ENCODE data around the gene CADM2.
"Not testable (repeated sequence)": the region's sequence is repeated elsewhere in the genome, so short reads cannot be mapped to it uniquely, and the experiment has no call there.

Gene CADM2

DNA sequence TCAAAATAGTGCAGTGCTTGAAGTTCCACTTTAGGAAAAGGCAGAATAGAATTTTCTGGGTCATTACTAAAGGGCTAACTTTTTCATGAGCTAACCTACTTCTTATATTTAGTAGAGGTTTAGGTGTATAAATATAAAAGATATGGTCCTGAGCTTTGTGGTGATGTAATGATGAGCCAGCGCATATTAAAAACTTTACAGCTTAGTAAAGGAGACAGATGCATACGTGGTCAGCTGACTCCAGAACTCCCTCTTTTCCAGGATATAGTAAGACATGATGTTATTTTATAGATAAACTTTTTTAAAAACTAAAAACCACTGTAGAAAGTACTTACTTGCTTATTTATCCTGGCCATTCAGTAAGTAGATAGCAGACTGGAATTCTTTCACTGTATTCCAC lies 895.0 kb downstream of the CADM2 start:
- no peak for DNase-seq (ENCODE audit: low read depth, low spot score)
- no peak overlapping the region for H3K27ac ChIP-seq

DNA sequence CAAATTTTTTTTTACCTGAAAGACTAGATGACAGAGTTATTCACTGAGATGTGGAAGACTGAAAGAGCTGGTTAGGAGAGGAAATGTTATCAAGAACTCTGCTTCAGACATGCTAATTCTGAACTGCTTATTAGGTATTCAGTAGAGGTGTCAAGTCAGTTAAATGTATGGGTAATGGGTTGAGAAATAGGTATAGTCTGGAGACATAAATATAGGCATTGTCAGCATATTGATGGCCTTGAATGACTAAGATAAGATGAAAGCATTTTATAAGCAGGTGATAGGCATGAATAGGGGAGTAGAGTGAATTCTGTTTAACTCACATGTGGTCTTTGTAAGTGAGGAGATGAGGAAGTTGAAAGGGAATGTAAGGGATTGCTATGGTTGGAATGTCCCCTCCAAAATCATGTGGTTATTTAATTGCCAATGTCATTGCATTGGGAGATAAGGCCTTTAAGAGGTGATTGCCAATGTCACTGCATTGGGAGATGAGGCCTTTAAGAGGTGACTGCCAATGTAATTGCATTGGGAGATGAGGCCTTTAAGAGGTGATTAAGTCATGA lies 904.2 kb downstream of the CADM2 start:
- H3K27ac ChIP-seq, result no peak overlapping the region
- DNase-seq (ENCODE audit: low read depth, low spot score), result no peak

DNA sequence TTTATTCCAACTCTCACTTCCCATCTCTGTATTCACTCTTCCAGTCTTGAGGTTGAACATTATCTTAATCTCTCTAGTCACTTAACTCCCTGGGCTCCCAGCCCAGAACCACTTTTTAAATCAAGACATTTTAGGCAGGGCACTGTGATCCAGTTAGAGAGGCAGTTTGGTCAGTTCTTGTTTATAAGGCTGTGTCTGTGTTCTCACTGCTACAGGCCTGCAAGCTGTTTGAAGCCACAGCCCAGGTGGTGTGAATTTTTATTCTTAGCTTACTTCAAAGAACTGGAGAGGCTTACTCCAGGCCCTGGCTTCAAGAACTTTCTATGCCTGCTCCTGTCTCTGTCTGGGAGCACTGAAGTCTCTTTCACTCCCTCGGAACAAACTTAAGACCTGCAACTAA lies 906.1 kb downstream of the CADM2 start:
- no peak for DNase-seq (ENCODE audit: low read depth, low spot score)
- H3K27ac ChIP-seq, result no peak overlapping the region

DNA sequence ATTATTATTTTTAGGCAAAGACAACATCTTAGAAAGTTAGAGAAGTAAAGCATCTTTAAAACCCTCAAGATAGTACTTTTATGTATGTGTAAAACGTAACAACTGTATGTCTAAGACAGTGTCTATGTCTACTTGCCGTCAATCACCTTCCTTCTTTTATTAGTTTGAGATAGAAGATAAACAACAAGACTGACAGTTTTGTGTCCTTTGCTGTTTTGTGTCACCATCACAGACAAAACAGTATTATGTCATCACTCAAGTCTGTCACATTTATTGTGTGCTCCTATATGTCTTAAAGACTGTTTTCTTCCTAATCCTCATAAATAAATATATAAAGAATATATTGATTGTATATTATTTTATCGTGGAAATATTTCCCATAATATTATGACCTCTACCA lies 908.3 kb downstream of the CADM2 start:
- no peak for DNase-seq (ENCODE audit: low read depth, low spot score)
- no peak overlapping the region for H3K27ac ChIP-seq

DNA sequence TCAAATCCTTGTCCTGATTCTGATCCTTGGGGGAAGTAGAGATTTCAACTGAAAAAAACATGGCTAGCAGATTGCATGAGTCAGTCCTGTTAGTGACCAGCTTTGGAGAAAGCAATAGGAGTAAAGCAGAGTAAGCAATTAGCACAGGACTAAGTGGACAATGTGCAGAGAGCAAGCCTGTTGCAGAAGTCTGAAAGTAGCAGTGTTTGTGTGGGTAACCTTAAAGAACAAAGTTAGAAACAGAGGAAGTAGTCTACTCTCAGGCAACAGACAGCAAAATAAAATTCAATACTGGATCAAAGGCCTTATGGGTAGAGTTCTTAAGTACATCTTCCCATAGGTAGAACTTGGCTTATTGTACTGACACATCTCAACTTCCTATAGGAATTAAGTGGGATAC lies 916.8 kb downstream of the CADM2 start:
- no peak overlapping the region for H3K27ac ChIP-seq
- DNase-seq (ENCODE audit: low read depth, low spot score), result no peak

DNA sequence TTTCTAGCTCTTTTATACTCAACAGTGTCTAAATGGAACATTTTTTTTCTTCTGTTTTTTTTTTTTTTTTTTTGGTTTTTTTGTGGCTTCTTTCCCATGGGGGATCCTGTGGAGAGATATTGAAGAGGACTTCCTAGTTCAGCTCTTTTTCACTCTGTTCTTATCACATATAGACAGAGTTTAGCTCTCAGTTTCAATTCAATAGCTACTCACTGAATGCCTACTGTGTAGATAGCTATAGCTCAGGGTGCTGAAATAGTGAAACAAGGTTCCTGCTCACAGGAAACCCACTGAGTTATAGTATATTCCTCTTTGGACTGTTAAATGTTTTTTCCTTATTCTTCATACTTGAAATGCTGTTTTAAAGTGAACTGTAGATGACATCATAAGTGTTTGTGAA lies 918.8 kb downstream of the CADM2 start:
- DNase-seq (ENCODE audit: low read depth, low spot score), result no peak
- H3K27ac ChIP-seq, result no peak overlapping the region

DNA sequence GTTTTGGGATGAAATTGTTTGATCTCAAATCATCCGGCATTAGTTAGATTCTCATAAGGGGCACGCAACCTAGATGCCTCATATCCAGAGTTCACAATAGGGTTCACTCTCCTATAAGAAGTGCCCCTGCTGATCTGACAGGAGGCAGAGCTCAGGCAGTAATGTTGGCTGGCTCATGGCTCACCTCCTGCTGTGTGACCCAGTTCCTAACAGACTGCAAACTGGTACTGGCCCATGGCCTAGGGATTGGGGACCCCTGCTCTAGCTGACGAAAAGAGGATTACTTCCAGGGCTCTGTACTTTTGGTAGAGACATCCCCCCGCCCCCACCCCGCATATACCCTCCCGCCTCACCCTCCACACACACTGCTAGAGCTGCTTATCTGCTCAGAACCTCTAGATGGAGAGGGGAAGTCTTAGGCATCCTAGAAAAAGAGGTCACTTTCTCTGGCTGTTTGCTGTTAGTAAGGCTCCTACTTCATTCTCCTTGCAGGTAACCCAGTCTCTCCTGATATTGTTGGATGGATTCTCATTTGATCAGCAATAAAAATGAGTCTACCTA lies 923.1 kb downstream of the CADM2 start:
- DNase-seq (ENCODE audit: low read depth, low spot score), result no peak
- no peak overlapping the region for H3K27ac ChIP-seq

DNA sequence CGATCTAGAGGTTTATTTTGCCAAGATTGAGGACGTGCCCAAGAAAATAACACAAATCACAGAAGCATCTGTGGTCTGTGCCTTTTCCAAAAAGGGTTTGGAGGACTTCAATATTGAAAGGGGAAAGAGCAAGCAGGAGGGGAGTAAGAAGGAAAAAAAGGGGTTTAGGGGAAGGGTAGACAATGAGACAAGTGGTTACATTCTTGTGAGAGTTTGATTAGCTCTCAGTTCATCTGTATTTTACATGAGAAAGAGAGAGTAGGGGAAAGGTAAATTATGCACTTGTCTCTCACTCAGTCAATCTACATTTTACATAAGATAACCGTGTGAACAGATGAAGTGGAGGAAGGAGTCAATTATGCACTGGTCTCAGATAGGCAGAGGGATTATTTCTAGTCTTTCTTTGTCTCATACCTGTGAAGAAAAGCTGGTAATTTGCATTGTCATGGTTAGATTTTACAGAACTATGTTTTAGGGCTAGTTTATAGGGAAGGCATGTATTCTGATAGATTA lies 931.3 kb downstream of the CADM2 start:
- no peak for DNase-seq (ENCODE audit: low read depth, low spot score)

DNA sequence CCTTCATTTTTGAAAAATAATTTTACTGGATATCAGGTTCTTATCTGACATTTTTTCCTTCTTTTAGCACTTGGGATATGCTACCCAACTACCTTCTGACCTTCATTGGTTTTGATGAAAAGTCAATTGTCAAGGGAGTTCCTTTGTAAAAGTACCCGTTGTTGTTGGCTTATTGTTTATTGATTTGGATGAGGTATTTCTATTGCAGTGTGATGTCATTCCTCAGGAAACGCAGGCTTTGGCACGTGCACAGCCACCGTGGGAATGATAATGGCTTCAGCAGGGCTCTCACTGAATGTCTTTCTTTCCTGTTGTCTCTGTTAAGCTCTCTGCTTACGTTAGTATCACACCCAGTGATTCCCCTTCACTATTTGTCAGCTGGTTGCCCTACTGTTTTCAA lies 944.6 kb downstream of the CADM2 start:
- DNase-seq (ENCODE audit: low read depth, low spot score), result no peak
- no peak overlapping the region for H3K27ac ChIP-seq

More for the DNA sequence above, 931.3 kb downstream of the CADM2 start:
- no peak overlapping the region for H3K27ac ChIP-seq

DNA sequence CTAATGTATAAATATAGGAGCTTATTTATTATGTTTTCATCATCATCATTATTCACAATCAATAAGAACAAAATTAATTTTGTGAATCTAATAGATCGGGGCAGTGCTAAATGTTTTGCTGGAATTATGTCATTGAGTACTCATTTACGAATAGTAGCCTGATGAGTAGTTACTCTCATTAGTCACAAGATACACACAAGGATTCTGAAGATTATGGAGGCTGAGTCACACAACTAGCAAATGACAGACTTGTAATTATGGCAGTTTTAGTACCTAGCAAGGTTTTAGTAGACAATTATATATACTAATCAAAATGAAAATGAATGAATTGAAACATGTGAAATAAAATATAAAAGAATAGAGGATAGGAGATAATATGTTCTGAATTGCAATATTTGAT lies 954.2 kb downstream of the CADM2 start:
- DNase-seq (ENCODE audit: low read depth, low spot score), result no peak
- H3K27ac ChIP-seq, result no peak overlapping the region

DNA sequence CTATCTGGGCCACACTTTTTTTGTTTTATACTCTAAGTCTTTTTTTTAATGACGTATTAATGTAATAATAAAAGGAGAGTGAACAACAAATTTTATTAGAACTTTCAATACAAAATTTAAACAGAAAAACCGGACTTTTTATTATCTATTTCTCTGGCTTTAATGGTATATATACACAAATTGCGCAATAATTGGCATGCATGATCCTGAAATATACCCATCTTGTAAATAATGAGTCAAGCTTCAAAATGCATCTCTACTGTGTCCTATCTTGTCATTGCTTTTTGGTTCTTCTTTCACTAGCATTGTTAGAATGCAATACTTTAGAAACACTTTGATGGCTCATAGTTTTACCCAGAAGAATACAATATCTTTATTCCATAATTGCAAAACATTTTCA lies 963.6 kb downstream of the CADM2 start:
- no peak overlapping the region for H3K27ac ChIP-seq

DNA sequence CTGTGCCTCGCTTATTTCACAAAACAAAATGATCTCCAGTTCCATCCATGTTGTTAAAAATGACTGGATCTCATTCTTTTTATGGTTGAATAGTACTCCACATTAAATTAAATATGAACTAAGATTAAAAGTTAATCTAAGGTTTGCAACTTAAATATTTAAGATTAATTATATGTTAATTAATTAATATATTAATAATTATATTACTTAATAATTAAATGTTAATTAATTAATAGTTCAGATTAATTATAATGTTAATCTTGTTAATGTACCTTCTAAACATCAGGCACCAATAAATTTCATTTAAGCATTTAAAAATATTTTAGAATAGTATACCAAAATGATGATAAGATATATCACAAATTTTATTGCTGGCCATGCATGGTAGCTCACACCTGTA lies 971.9 kb downstream of the CADM2 start:
- no peak overlapping the region for H3K27ac ChIP-seq
- DNase-seq (ENCODE audit: low read depth, low spot score), result no peak

More for the DNA sequence above, 963.6 kb downstream of the CADM2 start:
- no peak for DNase-seq (ENCODE audit: low read depth, low spot score)

DNA sequence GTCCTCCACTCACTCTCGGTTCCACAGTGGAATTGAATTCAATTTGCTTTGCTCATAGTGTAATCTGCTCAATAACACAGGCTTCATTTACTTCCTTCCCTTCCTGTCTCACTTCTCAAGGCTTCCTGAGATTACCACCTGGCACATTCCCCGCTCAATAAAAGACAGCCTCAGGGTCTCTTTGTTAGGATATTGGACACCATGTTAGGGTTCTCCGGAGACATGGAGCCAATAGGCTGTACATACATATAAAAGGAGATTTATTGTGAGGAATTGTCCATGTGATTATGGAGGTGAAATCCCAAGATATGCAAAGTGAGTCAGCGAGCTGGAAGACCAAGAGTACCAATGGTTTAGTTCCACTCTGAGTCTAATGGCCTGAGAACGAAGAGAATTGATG lies 974.5 kb downstream of the CADM2 start:
- H3K27ac ChIP-seq, result no peak overlapping the region
- no peak for DNase-seq (ENCODE audit: low read depth, low spot score)

DNA sequence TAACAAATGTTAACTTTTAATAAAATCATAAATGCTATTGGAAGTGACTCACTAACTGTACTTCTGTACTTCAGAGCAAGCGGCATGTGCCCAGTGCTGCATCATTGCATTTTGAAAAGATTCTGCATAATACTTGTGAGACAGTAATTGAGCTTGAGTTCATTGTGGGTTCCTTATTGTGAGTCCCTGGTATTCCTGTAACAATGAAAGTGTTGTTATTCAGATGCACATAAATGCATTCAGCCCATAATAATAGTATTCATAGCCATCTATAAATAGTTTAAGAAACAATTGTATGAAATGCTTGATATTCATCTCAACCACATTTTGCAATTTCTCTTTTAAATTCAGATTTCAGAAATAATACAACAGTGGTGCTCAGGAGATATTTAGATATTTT lies 976.4 kb downstream of the CADM2 start:
- no peak for DNase-seq (ENCODE audit: low read depth, low spot score)
- H3K27ac ChIP-seq, result no peak overlapping the region

DNA sequence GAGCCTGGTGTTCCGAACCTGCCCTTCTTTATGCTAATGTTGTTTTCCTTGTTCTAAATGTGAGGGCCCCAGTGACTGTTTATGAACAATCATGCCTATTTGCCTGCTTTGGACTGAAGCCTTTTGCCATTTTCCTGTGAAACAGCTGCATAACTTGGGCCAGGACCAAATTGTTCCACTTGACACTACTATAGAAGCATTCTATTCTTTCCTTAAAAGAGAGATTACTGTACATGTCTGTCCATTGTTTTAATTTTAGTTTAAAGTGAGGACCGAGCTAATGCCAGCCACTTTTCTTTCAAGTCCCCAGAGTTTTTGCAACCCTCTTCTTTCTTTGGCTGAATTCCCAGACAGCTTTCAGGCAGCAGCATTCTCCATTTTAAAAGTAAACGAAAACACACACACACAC lies 980.3 kb downstream of the CADM2 start:
- H3K27ac ChIP-seq, result no peak overlapping the region
- no peak for DNase-seq (ENCODE audit: low read depth, low spot score)

DNA sequence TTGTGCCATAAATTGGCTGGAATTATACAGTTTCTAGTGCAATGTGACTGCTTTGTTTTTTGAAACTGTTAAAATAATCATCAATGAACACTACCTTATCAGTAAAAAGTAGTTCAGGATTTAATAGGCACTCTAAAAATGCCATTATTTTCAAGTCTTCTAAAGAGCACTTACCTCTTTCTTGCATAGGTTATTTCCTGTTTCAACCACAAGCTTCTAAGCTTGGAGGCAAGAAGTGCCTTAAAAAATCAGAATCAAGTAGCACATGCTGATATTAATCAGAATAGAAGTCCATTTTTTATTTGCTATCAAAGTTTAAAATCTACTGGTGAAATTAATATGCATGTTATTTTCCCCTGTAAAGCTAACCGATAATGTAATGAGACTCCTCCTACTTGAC lies 991.6 kb downstream of the CADM2 start:
- no peak overlapping the region for H3K27ac ChIP-seq
- no peak for DNase-seq (ENCODE audit: low read depth, low spot score)

DNA sequence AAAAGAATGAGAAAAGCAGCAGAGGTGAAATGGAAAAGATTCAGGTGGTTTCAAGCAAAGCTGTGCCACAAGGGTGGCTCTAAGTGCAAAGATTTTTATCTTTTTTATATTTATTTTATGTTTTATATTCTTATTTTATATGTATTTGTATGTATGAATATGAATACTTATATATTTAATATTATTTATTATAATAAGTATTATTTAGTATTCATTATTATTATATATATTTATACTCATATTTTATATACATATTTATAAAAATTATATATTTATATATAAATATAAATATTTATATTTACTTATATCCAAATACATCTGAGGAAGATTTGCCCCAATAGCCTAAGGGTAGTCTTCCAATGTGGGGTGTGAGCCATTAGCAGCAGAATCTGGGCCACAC lies 1002.0 kb downstream of the CADM2 start:
- H3K27ac ChIP-seq, result no peak overlapping the region
- no peak for DNase-seq (ENCODE audit: low read depth, low spot score)

DNA sequence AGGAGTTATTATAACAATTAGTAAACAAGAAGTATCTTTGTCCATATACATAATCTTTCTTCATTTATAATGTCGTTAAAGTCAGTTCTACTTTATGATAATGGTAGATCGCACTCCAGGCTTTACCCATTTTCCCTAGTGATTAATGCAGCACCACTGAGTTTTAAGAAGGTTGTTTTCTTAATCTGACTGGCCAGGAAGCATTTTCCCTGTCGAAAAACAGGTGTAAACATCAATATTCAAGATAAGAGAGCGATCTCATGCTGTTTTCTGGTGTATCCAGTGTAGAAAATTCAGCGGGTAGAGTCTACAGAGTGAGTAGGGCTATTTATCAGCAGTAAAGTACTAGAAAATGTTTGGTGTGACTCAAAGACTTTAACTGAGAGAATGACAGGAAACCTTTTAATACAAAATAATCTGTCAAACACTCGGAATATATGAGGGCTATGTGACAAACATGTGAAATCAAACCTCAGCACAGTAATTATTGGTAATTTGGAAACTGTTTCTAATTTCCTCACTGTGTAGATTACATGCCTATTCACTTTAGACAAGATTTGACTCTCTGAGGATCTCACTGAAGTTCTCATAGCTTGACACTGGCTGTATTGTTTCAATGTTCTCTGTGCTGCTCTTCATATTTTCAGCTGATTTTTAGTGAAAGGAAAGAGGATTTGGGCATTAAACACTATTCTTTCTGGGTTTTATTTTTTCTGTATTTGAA lies 1019.0 kb downstream of the CADM2 start:
- no peak overlapping the region for H3K27ac ChIP-seq
- DNase-seq (ENCODE audit: low read depth, low spot score), result no peak

DNA sequence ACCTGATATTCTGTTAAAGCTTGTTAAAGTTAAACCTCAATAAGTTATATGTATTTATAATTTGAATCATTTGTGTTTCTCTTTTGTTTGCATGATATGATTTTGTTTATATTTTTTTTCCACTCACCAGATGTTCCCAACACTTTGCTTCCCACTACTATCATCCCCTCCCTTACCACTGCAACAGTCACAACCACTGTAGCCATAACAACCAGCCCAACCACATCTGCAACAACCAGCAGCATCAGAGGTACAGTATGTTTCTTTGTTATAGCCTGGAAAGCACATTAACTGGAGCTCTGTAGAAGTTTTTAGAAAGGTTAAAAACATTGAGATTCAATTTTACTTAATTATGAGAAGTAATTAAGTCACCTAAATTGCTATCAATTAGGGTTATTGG lies 1020.2 kb downstream of the CADM2 start:
- no peak for DNase-seq (ENCODE audit: low read depth, low spot score)
- no peak overlapping the region for H3K27ac ChIP-seq

DNA sequence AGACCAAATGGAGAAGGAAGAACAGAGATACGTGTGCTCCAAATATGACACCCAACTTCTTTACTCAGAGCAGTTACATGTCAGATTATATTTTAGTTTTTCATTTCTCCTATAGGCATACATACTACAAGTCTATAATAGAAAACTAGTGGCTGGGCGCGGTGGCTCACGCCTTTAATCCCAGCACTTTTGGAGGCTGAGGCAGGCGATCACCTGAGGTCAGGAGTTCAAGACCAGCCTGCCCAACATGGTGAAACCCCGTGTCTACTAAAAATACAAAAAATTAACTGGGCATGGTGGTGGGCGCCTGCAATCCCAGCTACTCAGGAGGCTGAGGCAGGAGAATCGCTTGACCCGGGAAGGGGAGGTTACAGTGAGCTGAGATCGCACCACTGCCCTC lies 1030.8 kb downstream of the CADM2 start:
- not testable (repeated sequence) for DNase-seq (ENCODE audit: low read depth, low spot score)

DNA sequence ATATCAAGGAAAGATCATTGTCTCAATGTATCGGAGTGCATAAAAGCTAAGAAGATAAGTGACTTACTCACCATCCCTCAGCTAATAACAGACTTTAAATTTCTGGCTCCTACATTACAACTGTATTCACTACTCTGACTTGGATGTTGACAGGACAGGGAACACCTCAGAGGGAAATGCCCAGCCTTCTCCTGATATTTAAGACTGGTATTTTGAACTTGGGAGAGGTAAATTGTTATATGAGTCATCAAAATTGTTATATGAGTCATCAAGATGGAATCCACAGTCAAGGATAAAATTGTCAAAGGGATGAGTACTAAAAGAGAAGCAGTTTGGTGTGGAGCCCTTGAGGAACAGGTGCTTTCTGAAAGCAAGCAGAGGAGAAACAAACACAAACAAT lies 1070.8 kb downstream of the CADM2 start:
- DNase-seq (ENCODE audit: low read depth, low spot score), result no peak
- H3K27ac ChIP-seq, result no peak overlapping the region

More for the DNA sequence above, 1030.8 kb downstream of the CADM2 start:
- H3K27ac ChIP-seq, result not testable (repeated sequence)

DNA sequence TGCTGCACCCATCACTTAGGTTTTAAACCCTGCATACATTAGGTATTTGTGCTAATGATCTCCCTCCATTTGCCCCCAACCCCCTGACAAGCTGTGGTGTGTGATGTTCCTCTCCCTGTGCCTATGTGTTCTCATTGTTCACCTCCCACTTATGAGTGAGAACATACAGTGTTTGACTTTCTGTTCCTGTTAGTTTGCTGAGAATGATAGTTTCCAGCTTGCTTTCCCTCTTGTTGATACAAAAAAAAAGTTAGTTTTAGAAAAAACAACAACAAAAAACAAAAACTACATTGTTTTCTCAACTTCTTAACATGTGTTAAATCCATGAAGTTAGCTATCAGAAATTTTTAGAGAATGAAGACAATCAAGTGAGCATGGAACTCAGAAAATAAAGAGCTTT lies 1079.1 kb downstream of the CADM2 start:
- no peak overlapping the region for H3K27ac ChIP-seq
- no peak for DNase-seq (ENCODE audit: low read depth, low spot score)
